Measurements from ENCODE around the gene COL8A1. TPM values are rescaled to one million over a fixed set of nuclear protein-coding genes. Genes with fewer than 3 reads are reported as not detected.

COL8A1 gene
- total and polyA plus RNA-seq, 7 experiments from 2014 or later: 0.13 to 0.24 (median 0.14) TPM; not detected in 3

DNA sequence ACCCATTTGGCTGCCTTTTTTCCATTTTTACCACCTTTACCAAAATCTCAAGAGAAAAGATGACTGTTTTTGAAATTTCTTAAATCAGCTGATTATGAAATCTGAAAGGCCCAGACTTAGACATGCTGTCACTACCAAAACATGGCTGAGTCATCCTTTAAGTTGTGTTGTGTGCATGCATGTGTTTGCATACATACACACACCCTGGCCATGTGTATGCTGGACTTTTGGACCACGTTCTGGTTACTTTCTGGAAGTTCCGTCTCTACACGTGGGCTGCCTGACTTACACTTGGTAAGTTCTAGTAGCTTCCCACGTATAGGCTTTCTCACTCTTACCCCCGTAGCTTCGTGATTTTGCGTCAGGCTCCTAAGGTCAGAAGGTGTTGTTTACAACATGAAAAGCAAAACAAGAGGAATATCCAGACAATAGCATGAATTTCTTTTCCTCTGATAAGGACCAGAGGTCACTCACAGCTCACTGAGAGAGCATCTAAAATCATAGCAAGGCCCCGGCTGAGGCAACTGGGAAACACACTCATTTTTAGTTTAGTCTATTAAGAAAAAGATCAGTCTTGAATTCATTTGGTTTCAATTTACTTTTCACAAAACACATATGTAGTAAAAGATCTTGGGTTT lies 62.4 kb downstream of the COL8A1 start:
- Mint-ChIP-seq H3K27me3 (peaks cover 0 to 23% (median 3%) of the 10 kb centered on the region in 5 donors), H3K4me3 (no peak overlapping the region), H3K9me3 (peaks cover 0 to 4% (median 0%) of the 10 kb centered on the region in 11 donors), H3K27ac (no peak overlapping the region), H3K4me1 (no peaks in the 10 kb centered on the region), H3K36me3 (no peaks in the 10 kb centered on the region)
- no peak overlapping the region for H3K4me3 ChIP-seq (ENCODE audit: low read length)
- intact Hi-C loops (cut with micrococcal nuclease): no loop called here
- ChIA-PET CTCF (no interaction called here), POLR2A (no interaction called here)
- no peaks in the 10 kb centered on the region for H3K9me3 ChIP-seq (ENCODE audit: control insufficient read depth in 2 of 3, low read length in 3 of 3)
- ATAC-seq (no peak), DNase-seq (no peak)
- no peaks in the 10 kb centered on the region for H3K36me3 ChIP-seq (ENCODE audit: control insufficient read depth in 2 of 3, insufficient read depth in 3 of 3, low read length in 3 of 3)
- no peaks in the 10 kb centered on the region for H3K27me3 ChIP-seq (ENCODE audit: control insufficient read depth in 2 of 2, insufficient read depth in 2 of 2, low read length in 2 of 2)
- H3K4me1 ChIP-seq (ENCODE audit: control insufficient read depth in 2 of 2, insufficient read depth in 2 of 2, low read length in 2 of 2): no peaks in the 10 kb centered on the region
- H3K27ac ChIP-seq (ENCODE audit: low read depth, low read length): no peak overlapping the region

DNA sequence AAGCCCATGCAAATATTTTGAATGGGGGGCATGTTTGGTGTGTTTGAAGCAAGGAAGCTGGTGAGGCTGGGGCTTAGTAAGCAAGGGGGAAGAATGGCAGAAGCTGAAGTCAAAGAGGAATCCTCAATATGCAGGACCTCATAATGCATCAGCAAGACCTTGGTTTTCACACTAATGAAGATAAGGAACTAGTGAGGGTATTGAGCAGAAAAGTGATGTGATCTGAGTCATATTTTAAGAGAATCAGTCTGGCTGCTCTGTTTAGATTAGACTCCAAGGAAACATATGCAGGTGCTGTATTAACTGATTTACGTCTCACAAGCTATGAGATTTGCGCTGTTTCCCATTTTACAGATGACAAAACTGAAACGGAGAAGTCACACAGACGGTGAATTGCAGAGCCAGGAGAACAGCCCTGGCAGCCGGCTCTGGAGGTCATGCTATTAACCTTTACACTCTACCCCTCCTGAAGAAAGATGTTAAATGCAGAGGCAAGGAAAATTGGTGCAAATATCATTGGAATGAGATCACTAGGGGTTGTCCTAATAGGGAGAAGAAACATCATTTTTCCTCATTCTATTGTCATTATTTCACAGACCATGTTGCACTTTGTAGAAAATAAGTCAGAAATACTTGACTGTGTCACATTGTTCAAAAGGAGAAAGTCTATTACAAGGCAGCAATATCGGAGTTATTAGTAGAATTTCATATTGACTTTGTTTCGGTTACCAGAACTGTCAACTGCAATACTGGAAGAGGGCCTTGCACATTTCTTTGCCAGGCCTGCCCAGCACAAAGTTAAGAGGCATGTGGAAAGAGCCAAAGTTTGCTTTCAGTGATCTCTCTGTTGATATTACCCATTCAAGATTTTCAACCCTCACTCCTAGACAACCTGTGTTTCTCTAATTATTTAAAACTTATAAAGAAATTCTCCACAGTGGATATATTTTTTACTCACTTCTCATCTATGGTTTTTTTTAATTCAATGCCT lies 64.9 kb downstream of the COL8A1 start:
- H3K27me3 ChIP-seq (ENCODE audit: control insufficient read depth in 2 of 2, insufficient read depth in 2 of 2, low read length in 2 of 2): no peaks in the 10 kb centered on the region
- no peak overlapping the region for H3K4me3 ChIP-seq (ENCODE audit: low read length)
- POLR2A ChIA-PET: no interaction called here
- Mint-ChIP-seq H3K9me3 (peaks cover 0 to 3% (median 0%) of the 10 kb centered on the region in 11 donors), H3K27me3 (peaks cover 2 to 17% (median 3%) of the 10 kb centered on the region in 5 donors), H3K36me3 (no peaks in the 10 kb centered on the region), H3K4me1 (no peaks in the 10 kb centered on the region), H3K4me3 (no peak overlapping the region), H3K27ac (no peak overlapping the region)
- DNase-seq (no peak), ATAC-seq (no peak)
- H3K27ac ChIP-seq (ENCODE audit: low read depth, low read length): no peak overlapping the region
- H3K36me3 ChIP-seq (ENCODE audit: control insufficient read depth in 2 of 3, insufficient read depth in 3 of 3, low read length in 3 of 3): no peaks in the 10 kb centered on the region
- intact Hi-C loops (cut with micrococcal nuclease): no loop called here
- H3K9me3 ChIP-seq (ENCODE audit: control insufficient read depth in 2 of 3, low read length in 3 of 3): no peaks in the 10 kb centered on the region
- CTCF ChIA-PET: no interaction called here
- no peaks in the 10 kb centered on the region for H3K4me1 ChIP-seq (ENCODE audit: control insufficient read depth in 2 of 2, insufficient read depth in 2 of 2, low read length in 2 of 2)

DNA sequence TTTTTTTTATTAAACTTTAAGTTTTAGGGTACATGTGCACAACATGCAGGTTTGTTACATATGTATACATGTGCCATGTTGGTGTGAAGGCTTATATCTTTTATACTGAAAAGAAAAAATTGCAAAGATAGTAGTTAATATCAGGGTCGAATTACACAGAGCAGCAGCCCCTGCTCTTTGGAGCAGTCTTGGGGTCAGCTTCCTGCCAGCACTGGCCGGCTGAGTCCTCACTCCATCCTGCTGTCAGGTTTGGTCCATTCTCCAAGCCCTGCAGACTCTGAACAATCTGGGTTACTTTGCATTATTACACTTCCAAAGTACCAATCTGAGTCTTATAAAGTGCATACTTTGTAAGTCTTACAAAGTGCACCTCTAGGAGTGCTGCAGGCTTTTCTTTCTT lies 66.0 kb downstream of the COL8A1 start:
- Mint-ChIP-seq H3K4me1 (no peaks in the 10 kb centered on the region), H3K27me3 (peaks cover 2 to 9% (median 5%) of the 10 kb centered on the region in 5 donors), H3K4me3 (no peak overlapping the region), H3K27ac (no peak overlapping the region), H3K36me3 (no peaks in the 10 kb centered on the region), H3K9me3 (no peaks in the 10 kb centered on the region)
- ChIA-PET CTCF (no interaction called here), POLR2A (no interaction called here)
- no peak overlapping the region for H3K27ac ChIP-seq (ENCODE audit: low read depth, low read length)
- no peak overlapping the region for H3K4me3 ChIP-seq (ENCODE audit: low read length)
- DNase-seq: no peak
- intact Hi-C loops (cut with micrococcal nuclease): no loop called here
- H3K27me3 ChIP-seq (ENCODE audit: control insufficient read depth in 2 of 2, insufficient read depth in 2 of 2, low read length in 2 of 2): no peaks in the 10 kb centered on the region
- no peak for ATAC-seq
- no peaks in the 10 kb centered on the region for H3K36me3 ChIP-seq (ENCODE audit: control insufficient read depth in 2 of 3, insufficient read depth in 3 of 3, low read length in 3 of 3)
- H3K4me1 ChIP-seq (ENCODE audit: control insufficient read depth in 2 of 2, insufficient read depth in 2 of 2, low read length in 2 of 2): no peaks in the 10 kb centered on the region
- no peaks in the 10 kb centered on the region for H3K9me3 ChIP-seq (ENCODE audit: control insufficient read depth in 2 of 3, low read length in 3 of 3)

DNA sequence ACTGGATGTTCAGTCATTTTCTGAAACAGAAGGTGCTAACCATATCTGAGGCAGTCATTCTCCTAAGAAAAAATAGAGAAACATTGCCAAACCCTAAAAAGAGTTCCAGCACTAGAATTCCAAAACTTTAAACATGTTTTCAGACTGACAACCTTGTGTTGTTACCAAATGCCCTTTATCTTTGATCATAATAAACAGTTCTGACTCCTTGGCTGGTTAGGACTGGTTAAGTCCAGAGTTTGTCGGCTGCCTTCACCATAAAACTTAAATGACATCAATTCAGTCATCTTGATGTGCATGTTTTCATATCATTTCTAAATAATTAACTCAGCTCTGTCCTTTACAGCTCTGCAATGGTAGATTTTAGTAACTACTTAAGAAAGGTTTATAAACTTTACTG lies 68.0 kb downstream of the COL8A1 start:
- POLR2A ChIA-PET: no interaction called here
- DNase-seq: no peak
- H3K27me3 ChIP-seq (ENCODE audit: control insufficient read depth in 2 of 2, insufficient read depth in 2 of 2, low read length in 2 of 2): no peaks in the 10 kb centered on the region
- H3K9me3 ChIP-seq (ENCODE audit: control insufficient read depth in 2 of 3, low read length in 3 of 3): no peaks in the 10 kb centered on the region
- no peaks in the 10 kb centered on the region for H3K36me3 ChIP-seq (ENCODE audit: control insufficient read depth in 2 of 3, insufficient read depth in 3 of 3, low read length in 3 of 3)
- Mint-ChIP-seq H3K36me3 (no peaks in the 10 kb centered on the region), H3K4me1 (no peaks in the 10 kb centered on the region), H3K27me3 (peaks cover 0 to 10% (median 3%) of the 10 kb centered on the region in 5 donors), H3K27ac (no peak overlapping the region), H3K4me3 (no peak overlapping the region), H3K9me3 (no peaks in the 10 kb centered on the region)
- no peaks in the 10 kb centered on the region for H3K4me1 ChIP-seq (ENCODE audit: control insufficient read depth in 2 of 2, insufficient read depth in 2 of 2, low read length in 2 of 2)
- CTCF ChIA-PET: no interaction called here
- no peak overlapping the region for H3K27ac ChIP-seq (ENCODE audit: low read depth, low read length)
- intact Hi-C loops (cut with micrococcal nuclease): no loop called here
- H3K4me3 ChIP-seq (ENCODE audit: low read length): no peak overlapping the region
- no peak for ATAC-seq

DNA sequence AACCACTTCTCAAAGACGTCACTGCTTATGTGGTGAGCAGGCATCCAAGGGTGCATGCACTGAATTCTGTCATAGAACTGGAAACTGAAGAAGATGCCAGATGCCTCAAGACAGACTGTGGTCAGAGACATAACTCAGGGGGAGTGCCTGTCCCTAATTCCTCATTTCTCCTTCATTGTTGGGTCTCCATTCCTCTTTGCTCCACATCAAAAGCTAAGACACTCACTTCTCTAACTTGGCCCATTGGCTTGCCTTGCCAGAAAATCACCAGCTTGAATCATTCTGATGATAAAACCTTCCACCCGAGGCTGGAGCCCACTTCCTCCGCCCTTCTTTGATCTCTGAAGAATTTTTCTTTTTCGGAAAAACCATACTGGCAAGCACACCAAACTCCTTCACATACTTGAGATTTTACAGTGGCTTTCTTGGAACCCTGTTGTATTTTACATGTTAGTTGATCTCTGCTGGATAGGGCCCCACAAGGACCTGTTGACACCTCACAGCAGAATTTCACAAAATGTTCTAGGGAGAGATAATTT lies 69.9 kb downstream of the COL8A1 start:
- H3K36me3 ChIP-seq (ENCODE audit: control insufficient read depth in 2 of 3, insufficient read depth in 3 of 3, low read length in 3 of 3): no peaks in the 10 kb centered on the region
- Mint-ChIP-seq H3K36me3 (no peaks in the 10 kb centered on the region), H3K4me3 (no peak overlapping the region), H3K4me1 (no peaks in the 10 kb centered on the region), H3K9me3 (no peaks in the 10 kb centered on the region), H3K27me3 (peaks cover 0 to 11% (median 4%) of the 10 kb centered on the region in 5 donors), H3K27ac (no peak overlapping the region)
- ATAC-seq (no peak), DNase-seq (no peak)
- intact Hi-C loops (cut with micrococcal nuclease): no loop called here
- POLR2A ChIA-PET: no interaction called here
- H3K4me1 ChIP-seq (ENCODE audit: control insufficient read depth in 2 of 2, insufficient read depth in 2 of 2, low read length in 2 of 2): no peaks in the 10 kb centered on the region
- H3K27ac ChIP-seq (ENCODE audit: low read depth, low read length): no peak overlapping the region
- CTCF ChIA-PET: no interaction called here
- no peaks in the 10 kb centered on the region for H3K9me3 ChIP-seq (ENCODE audit: control insufficient read depth in 2 of 3, low read length in 3 of 3)
- H3K27me3 ChIP-seq (ENCODE audit: control insufficient read depth in 2 of 2, insufficient read depth in 2 of 2, low read length in 2 of 2): no peaks in the 10 kb centered on the region
- H3K4me3 ChIP-seq (ENCODE audit: low read length): no peak overlapping the region

DNA sequence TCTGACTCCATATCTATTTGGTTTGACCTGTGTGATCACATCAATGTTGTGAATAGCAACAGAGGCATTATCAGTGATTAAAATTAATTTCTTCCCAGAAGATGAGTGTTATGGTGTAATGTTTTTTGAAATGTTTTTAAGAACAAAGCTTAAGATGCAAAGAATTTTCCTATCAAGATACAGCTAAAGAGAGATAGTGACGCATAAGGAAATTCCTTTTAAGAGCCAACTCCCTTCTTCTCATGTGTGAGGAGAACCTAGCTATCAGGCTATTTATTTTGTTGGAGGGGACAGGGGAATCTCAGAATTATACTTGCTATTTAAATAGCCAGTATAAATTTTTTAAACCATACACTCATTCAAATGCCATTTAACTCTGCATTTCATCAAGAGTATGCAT lies 71.3 kb downstream of the COL8A1 start:
- POLR2A ChIA-PET: no interaction called here
- intact Hi-C loops (cut with micrococcal nuclease): no loop called here
- H3K27ac Mint-ChIP-seq: no peak overlapping the region
- Histone ChIP-seq H3K27me3 (ENCODE audit: control insufficient read depth in 2 of 2, insufficient read depth in 2 of 2, low read length in 2 of 2) (no peaks in the 10 kb centered on the region), H3K4me3 (ENCODE audit: low read length) (no peak overlapping the region), H3K9me3 (ENCODE audit: control insufficient read depth in 2 of 3, low read length in 3 of 3) (no peaks in the 10 kb centered on the region), H3K4me1 (ENCODE audit: control insufficient read depth in 2 of 2, insufficient read depth in 2 of 2, low read length in 2 of 2) (no peaks in the 10 kb centered on the region), H3K36me3 (ENCODE audit: control insufficient read depth in 2 of 3, insufficient read depth in 3 of 3, low read length in 3 of 3) (no peaks in the 10 kb centered on the region), H3K27ac (ENCODE audit: low read depth, low read length) (no peak overlapping the region)
- ATAC-seq (no peak), DNase-seq (no peak)
- no peaks in the 10 kb centered on the region for H3K9me3 Mint-ChIP-seq
- CTCF ChIA-PET: no interaction called here
- H3K36me3 Mint-ChIP-seq: no peaks in the 10 kb centered on the region
- H3K27me3 Mint-ChIP-seq: peaks cover 0 to 11% (median 5%) of the 10 kb centered on the region in 5 donors
- H3K4me3 Mint-ChIP-seq: no peak overlapping the region
- no peaks in the 10 kb centered on the region for H3K4me1 Mint-ChIP-seq
